ENCODE measurements around the gene ACACB.

- TF ChIP-seq CTCF (conservative IDR thresholded peaks at IDR 0.05; ENCODE audit: low read depth, low read length) (no peak), EZH2 (IDR thresholded peaks at IDR 0.05; ENCODE audit: low read length, unreplicated experiment) (no peak), EZH2phosphoT487 (IDR thresholded peaks at IDR 0.05; ENCODE audit: borderline replicate concordance, low read length) (no peak)
These were observed 37.5 kb downstream of the ACACB start for GRCh38 chr12:109153821-109154441.
